Measurements from ENCODE around the gene ZNHIT3.
"Not testable (repeated sequence)": the region's sequence is repeated elsewhere in the genome, so short reads cannot be mapped to it uniquely, and the experiment has no call there.

The ZNHIT3 gene

GRCh38 chr17:36486204-36487194, at the start of gene ZNHIT3:
ZNHIT3 (plus strand) TSS chr17:36486681; CDS start chr17:36486700, 19 bp downstream.
- no peak for FAIRE-seq

GRCh38 chr17:36441792-36442191, 44.7 kb upstream of the ZNHIT3 start:
- not testable (repeated sequence) for FAIRE-seq

GRCh38 chr17:36443777-36444176, 42.7 kb upstream of the ZNHIT3 start:
- no peak for FAIRE-seq

GRCh38 chr17:36449997-36450396, 36.5 kb upstream of the ZNHIT3 start:
- FAIRE-seq = not testable (repeated sequence)

GRCh38 chr17:36452888-36453287, 33.6 kb upstream of the ZNHIT3 start:
- not testable (repeated sequence) for FAIRE-seq

GRCh38 chr17:36457701-36458100, 28.8 kb upstream of the ZNHIT3 start:
- not testable (repeated sequence) for FAIRE-seq

GRCh38 chr17:36459045-36459444, 27.4 kb upstream of the ZNHIT3 start:
- no peak for FAIRE-seq

- FAIRE-seq = no peak
Observed at GRCh38 chr17:36459601-36460000, 26.9 kb upstream of the ZNHIT3 start.

GRCh38 chr17:36460265-36460937, 26.1 kb upstream of the ZNHIT3 start:
- FAIRE-seq = no peak

GRCh38 chr17:36461330-36462110, 25.0 kb upstream of the ZNHIT3 start:
- no peak for FAIRE-seq

GRCh38 chr17:36463916-36464764, 22.3 kb upstream of the ZNHIT3 start:
- no peak for FAIRE-seq

GRCh38 chr17:36464765-36465088, 21.8 kb upstream of the ZNHIT3 start:
- FAIRE-seq = no peak

GRCh38 chr17:36468903-36469635, 17.4 kb upstream of the ZNHIT3 start:
- no peak for FAIRE-seq

GRCh38 chr17:36469733-36470132, 16.7 kb upstream of the ZNHIT3 start:
- no peak for FAIRE-seq

- FAIRE-seq = no peak
Observed at GRCh38 chr17:36470499-36470898, 16.0 kb upstream of the ZNHIT3 start.

- no peak for FAIRE-seq
Observed at GRCh38 chr17:36474571-36474970, 11.9 kb upstream of the ZNHIT3 start.

GRCh38 chr17:36475346-36475970, 11.0 kb upstream of the ZNHIT3 start:
- no peak for FAIRE-seq

- no peak for FAIRE-seq
Observed at GRCh38 chr17:36481829-36482228, 4.7 kb upstream of the ZNHIT3 start.

GRCh38 chr17:36482611-36483504, 3.6 kb upstream of the ZNHIT3 start:
- FAIRE-seq = no peak

- not testable (repeated sequence) for FAIRE-seq
Observed at GRCh38 chr17:36484021-36484420, 2.5 kb upstream of the ZNHIT3 start.

Measured in colon (tissue), 2 donors.